ENCODE data around the gene OXSM.

DNA sequence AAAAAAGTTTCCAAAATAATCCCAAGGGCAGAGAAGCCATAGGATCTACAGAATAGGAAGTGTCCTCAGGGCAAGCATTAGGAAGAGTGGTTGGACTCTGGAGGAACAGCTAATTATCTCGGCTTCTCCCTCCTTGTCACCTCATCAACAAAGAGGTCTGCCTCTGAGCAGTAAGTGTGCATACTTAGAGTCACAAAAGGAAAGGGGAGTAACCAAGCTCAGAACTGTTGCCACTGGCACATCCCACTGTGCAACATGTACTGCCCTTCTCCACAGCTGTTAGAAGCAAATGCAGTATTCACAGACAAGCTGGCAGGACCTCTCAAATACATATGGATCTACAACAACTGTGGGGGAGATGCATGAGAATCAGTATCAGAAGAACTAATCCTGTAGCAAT is 38.2 kb upstream of the OXSM start:
- no peak for TF ChIP-seq CTCF (IDR thresholded peaks at IDR 0.05; ENCODE audit: insufficient read depth, low read length, poor library complexity, severe bottlenecking)
- TF ChIP-seq EZH2phosphoT487 (conservative IDR thresholded peaks at IDR 0.05; ENCODE audit: low read length), result no peak
